Measurements from ENCODE around the gene ILDR1. TPM values are rescaled to one million over a fixed set of nuclear protein-coding genes. Genes with fewer than 3 reads are reported as not detected.

The ILDR1 gene
- total and polyA plus RNA-seq, 4 donors, result 0.28 TPM; not detected in 3

DNA sequence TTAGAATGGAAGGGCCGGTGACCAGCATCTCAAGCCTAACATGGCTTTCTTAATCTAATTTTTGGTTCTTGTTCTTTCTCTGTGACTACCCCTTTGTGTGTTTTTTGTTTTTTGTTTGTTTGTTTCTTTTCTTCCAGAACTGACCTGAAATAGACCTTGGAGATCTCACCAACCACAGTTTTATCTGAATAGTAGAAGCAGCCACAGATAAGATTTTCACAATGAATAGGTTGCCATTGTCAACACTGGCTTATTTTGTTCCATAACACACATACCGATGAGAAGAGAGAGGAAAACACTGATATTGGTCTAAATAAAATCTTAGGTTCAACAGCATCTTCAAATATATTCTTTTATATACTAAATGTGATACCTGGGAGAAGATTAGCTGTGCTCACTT is 11.5 kb downstream of the ILDR1 start:
- no peak overlapping the region for H3K27ac ChIP-seq (ENCODE audit: low read depth in 1 of 2, low read length in 2 of 2)
- 54 to 57% methylated on average over 2 of the region's 2 CpGs for WGBS, 2 donors
- no peak for ATAC-seq (ENCODE audit: low FRiP score)
- no peaks in the 10 kb centered on the region for H3K9me3 ChIP-seq (ENCODE audit: control insufficient read depth, low read length)
- H3K4me3 ChIP-seq (ENCODE audit: low read length in 2 of 2), result no peak overlapping the region
- H3K27me3 ChIP-seq (ENCODE audit: control insufficient read depth in 1 of 2, insufficient read depth in 2 of 2, low read length in 1 of 2), result no peaks in the 10 kb centered on the region
- DNase-seq, result no peak
- H3K36me3 ChIP-seq (ENCODE audit: control insufficient read depth in 1 of 2, insufficient read depth in 2 of 2, low read length in 1 of 2), result no peaks in the 10 kb centered on the region
- intact Hi-C loops (cut with DNase I), result no loop called here
- H3K4me1 ChIP-seq (ENCODE audit: control insufficient read depth in 1 of 2, insufficient read depth in 2 of 2, low read length in 2 of 2), result no peaks in the 10 kb centered on the region

DNA sequence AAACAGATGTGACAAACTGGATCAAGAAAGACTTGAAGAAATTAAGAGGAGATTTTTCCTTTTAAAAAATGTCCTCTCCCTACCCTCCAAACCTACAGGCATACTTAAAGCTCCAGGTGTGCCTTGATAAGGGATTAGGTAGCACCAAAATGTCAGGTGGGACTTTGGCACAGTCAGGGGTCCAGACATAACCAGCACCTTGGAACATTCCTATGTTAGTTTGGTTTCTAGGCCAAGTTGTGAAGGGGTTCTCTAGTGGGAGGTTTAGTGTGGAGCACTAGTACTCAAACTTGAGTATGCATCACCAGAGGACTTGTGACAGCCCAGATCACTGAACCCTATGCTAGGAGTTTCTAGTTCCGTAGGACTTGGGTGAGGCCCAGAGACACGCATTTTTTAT is 13.9 kb downstream of the ILDR1 start:
- no peak overlapping the region for H3K4me3 ChIP-seq (ENCODE audit: low read length in 2 of 2)
- 78 to 82% methylated on average over 2 of the region's 2 CpGs for WGBS, 2 donors
- ATAC-seq (ENCODE audit: low FRiP score), result no peak
- no peaks in the 10 kb centered on the region for H3K27me3 ChIP-seq (ENCODE audit: control insufficient read depth in 1 of 2, insufficient read depth in 2 of 2, low read length in 1 of 2)
- H3K36me3 ChIP-seq (ENCODE audit: control insufficient read depth in 1 of 2, insufficient read depth in 2 of 2, low read length in 1 of 2), result no peaks in the 10 kb centered on the region
- intact Hi-C loops (cut with DNase I), result no loop called here
- no peak overlapping the region for H3K27ac ChIP-seq (ENCODE audit: low read depth in 1 of 2, low read length in 2 of 2)
- DNase-seq, result no peak
- H3K4me1 ChIP-seq (ENCODE audit: control insufficient read depth in 1 of 2, insufficient read depth in 2 of 2, low read length in 2 of 2), result no peaks in the 10 kb centered on the region
- H3K9me3 ChIP-seq (ENCODE audit: control insufficient read depth, low read length), result no peaks in the 10 kb centered on the region

DNA sequence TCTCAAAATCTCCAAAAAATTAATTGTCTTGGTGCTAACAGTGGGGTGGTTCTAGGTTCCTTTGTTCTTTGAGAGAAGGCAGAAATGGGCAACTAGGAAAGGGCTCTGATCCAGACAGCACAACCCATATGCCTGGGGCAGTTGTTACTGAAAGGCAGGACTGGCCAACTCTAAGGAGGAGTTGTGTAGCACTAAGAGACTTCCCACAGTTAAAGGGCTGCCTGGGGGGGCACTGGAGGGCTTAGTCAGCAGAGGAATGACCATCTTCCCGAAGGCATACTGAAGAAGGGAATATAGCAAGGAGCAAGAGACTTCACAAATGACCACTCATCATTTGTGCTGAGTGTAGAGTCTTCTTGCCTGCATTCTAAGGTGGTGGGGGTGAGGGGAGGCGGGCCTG is 15.8 kb downstream of the ILDR1 start:
- Histone ChIP-seq H3K27me3 (ENCODE audit: control insufficient read depth in 1 of 2, insufficient read depth in 2 of 2, low read length in 1 of 2) (no peaks in the 10 kb centered on the region), H3K4me3 (ENCODE audit: low read length in 2 of 2) (no peak overlapping the region), H3K9me3 (ENCODE audit: control insufficient read depth, low read length) (no peaks in the 10 kb centered on the region), H3K27ac (ENCODE audit: low read depth in 1 of 2, low read length in 2 of 2) (no peak overlapping the region), H3K36me3 (ENCODE audit: control insufficient read depth in 1 of 2, insufficient read depth in 2 of 2, low read length in 1 of 2) (no peaks in the 10 kb centered on the region), H3K4me1 (ENCODE audit: control insufficient read depth in 1 of 2, insufficient read depth in 2 of 2, low read length in 2 of 2) (no peaks in the 10 kb centered on the region)
- intact Hi-C loops (cut with DNase I), result no loop called here
- ATAC-seq (ENCODE audit: low FRiP score) (no peak), DNase-seq (no peak)
- 79 to 89% methylated on average over 2 of the region's 2 CpGs for WGBS, 2 donors

DNA sequence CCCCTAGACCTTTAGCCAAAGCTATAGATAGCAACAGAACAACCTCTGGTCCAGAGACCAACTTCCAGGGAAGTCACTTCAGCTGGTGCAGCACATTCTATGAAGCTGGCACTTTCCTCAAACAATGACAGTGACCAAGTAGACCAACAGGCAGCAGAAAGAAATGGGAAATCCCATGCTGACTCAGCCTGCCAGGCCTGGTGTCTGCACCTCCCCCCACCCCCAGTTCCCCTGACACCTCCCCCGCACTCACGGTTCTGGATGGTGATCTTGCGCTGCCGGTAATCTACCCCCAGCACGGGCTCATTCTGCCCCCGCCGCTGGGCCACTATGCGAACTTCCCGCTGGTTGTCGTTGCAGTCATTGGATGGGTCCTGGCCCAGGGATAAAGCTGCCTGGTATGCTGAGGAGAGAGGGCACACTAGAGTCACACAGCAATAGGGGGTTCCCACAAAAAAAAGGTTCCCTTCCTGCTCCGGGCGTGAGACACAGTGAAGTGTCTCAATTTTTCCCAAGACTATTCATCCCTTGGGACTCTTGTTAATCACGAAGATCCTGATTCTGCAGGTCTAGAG is 17.0 kb downstream of the ILDR1 start:
- ATAC-seq (ENCODE audit: low FRiP score) (no peak), DNase-seq (no peak)
- no peaks in the 10 kb centered on the region for H3K36me3 ChIP-seq (ENCODE audit: control insufficient read depth in 1 of 2, insufficient read depth in 2 of 2, low read length in 1 of 2)
- H3K27me3 ChIP-seq (ENCODE audit: control insufficient read depth in 1 of 2, insufficient read depth in 2 of 2, low read length in 1 of 2), result no peaks in the 10 kb centered on the region
- H3K4me3 ChIP-seq (ENCODE audit: low read length in 2 of 2), result no peak overlapping the region
- no peaks in the 10 kb centered on the region for H3K9me3 ChIP-seq (ENCODE audit: control insufficient read depth, low read length)
- H3K27ac ChIP-seq (ENCODE audit: low read depth in 1 of 2, low read length in 2 of 2), result no peak overlapping the region
- no peaks in the 10 kb centered on the region for H3K4me1 ChIP-seq (ENCODE audit: control insufficient read depth in 1 of 2, insufficient read depth in 2 of 2, low read length in 2 of 2)
- intact Hi-C loops (cut with DNase I), result no loop called here
- WGBS, 2 donors, result 81 to 85% methylated on average over 13 of the region's 13 CpGs

DNA sequence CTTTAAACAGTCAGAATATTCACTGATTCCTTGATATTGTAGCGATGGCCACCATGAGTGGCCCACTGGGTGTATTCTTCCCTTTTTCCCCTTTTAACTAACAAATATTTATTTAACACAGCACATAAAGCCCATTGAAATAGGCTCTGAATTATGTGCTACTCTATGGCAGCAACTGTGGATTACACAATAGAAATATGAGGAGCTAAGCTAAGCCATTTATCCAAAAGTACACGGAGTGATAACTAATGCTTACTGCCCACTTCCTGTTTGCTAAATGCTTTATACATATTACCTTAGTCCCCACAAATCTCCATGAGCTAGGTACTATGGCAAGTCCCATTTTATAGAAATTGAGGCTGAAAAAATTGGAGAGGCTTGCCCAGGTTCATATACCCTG is 17.9 kb downstream of the ILDR1 start:
- H3K4me3 ChIP-seq (ENCODE audit: low read length in 2 of 2), result no peak overlapping the region
- intact Hi-C loops (cut with DNase I), result no loop called here
- H3K36me3 ChIP-seq (ENCODE audit: control insufficient read depth in 1 of 2, insufficient read depth in 2 of 2, low read length in 1 of 2), result no peaks in the 10 kb centered on the region
- H3K27ac ChIP-seq (ENCODE audit: low read depth in 1 of 2, low read length in 2 of 2), result no peak overlapping the region
- no peaks in the 10 kb centered on the region for H3K9me3 ChIP-seq (ENCODE audit: control insufficient read depth, low read length)
- WGBS, 2 donors, result 75 to 76% methylated on average over 2 of the region's 2 CpGs
- no peaks in the 10 kb centered on the region for H3K4me1 ChIP-seq (ENCODE audit: control insufficient read depth in 1 of 2, insufficient read depth in 2 of 2, low read length in 2 of 2)
- DNase-seq (no peak), ATAC-seq (ENCODE audit: low FRiP score) (no peak)
- H3K27me3 ChIP-seq (ENCODE audit: control insufficient read depth in 1 of 2, insufficient read depth in 2 of 2, low read length in 1 of 2), result no peaks in the 10 kb centered on the region

DNA sequence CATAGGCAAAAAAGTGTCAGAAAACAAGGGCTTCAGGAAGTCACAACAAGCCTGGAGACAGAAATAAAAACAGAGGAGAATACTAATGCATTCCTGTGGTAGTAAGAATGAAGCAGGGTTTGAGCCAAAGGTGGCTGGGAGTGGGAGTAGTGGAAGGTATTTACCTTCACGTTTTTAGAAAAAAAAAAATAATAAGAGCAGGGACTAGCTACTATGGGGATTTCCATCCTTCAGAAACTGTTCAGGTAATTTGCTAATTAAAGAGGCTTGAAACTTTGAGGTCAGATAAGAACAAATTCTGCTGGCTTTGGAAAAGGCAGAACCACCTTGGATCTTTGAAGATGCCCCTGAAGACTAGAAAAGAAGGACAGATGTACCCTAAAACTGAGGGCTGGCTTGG is 18.4 kb downstream of the ILDR1 start:
- no peaks in the 10 kb centered on the region for H3K4me1 ChIP-seq (ENCODE audit: control insufficient read depth in 1 of 2, insufficient read depth in 2 of 2, low read length in 2 of 2)
- no peak for ATAC-seq (ENCODE audit: low FRiP score)
- intact Hi-C loops (cut with DNase I), result no loop called here
- no peaks in the 10 kb centered on the region for H3K27me3 ChIP-seq (ENCODE audit: control insufficient read depth in 1 of 2, insufficient read depth in 2 of 2, low read length in 1 of 2)
- H3K4me3 ChIP-seq (ENCODE audit: low read length in 2 of 2), result no peak overlapping the region
- H3K9me3 ChIP-seq (ENCODE audit: control insufficient read depth, low read length), result no peaks in the 10 kb centered on the region
- no peaks in the 10 kb centered on the region for H3K36me3 ChIP-seq (ENCODE audit: control insufficient read depth in 1 of 2, insufficient read depth in 2 of 2, low read length in 1 of 2)
- 9 to 21% methylated on average over 1 of the region's 1 CpG for WGBS, 2 donors
- no peak overlapping the region for H3K27ac ChIP-seq (ENCODE audit: low read depth in 1 of 2, low read length in 2 of 2)
- no peak for DNase-seq

DNA sequence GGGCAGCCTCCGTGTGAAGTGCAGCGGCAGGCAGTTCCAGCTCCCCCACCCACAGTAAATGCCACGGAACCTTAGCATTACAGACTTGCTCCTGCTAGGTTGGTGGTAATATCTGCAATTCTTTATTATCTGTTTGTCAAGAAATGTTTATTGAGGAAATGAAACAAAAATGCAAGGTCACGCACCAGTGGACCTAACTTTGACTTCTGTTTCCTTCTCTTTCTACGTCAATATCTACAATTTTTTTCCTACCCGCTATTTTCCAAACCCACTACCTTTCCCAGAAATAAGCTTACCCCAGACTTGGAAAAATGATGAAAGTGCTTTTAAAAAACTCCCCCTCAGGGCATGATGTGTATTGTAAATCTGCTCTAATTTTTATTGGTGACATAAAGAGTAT is 18.9 kb downstream of the ILDR1 start:
- WGBS, 2 donors, result 58 to 63% methylated on average over 6 of the region's 6 CpGs
- Histone ChIP-seq H3K27me3 (ENCODE audit: control insufficient read depth in 1 of 2, insufficient read depth in 2 of 2, low read length in 1 of 2) (no peaks in the 10 kb centered on the region), H3K9me3 (ENCODE audit: control insufficient read depth, low read length) (no peaks in the 10 kb centered on the region), H3K36me3 (ENCODE audit: control insufficient read depth in 1 of 2, insufficient read depth in 2 of 2, low read length in 1 of 2) (no peaks in the 10 kb centered on the region), H3K4me3 (ENCODE audit: low read length in 2 of 2) (no peak overlapping the region), H3K27ac (ENCODE audit: low read depth in 1 of 2, low read length in 2 of 2) (no peak overlapping the region), H3K4me1 (ENCODE audit: control insufficient read depth in 1 of 2, insufficient read depth in 2 of 2, low read length in 2 of 2) (no peaks in the 10 kb centered on the region)
- no peak for ATAC-seq (ENCODE audit: low FRiP score)
- intact Hi-C loops (cut with DNase I), result no loop called here
- DNase-seq, result no peak

DNA sequence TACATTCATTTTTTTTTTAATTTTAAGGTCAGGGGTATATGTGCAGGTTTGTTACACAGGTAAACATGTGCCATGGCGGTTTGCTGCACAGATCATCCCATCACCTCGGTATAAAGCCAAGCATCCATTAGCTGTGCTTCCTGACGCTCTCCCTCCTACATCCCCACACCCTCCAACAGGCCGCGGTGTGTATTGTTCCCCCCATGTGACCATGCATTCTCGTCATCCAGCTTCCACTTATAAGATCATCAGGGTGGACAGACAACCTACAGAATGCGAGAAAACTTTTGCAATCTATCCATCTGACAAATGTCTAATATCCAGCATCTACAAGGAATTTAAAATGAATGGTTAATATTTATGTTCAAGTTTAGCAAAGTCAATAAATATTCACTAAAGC is 19.4 kb downstream of the ILDR1 start:
- 81 to 90% methylated on average over 7 of the region's 7 CpGs for WGBS, 2 donors
- Histone ChIP-seq H3K4me3 (ENCODE audit: low read length in 2 of 2) (no peak overlapping the region), H3K27ac (ENCODE audit: low read depth in 1 of 2, low read length in 2 of 2) (no peak overlapping the region), H3K4me1 (ENCODE audit: control insufficient read depth in 1 of 2, insufficient read depth in 2 of 2, low read length in 2 of 2) (no peaks in the 10 kb centered on the region), H3K36me3 (ENCODE audit: control insufficient read depth in 1 of 2, insufficient read depth in 2 of 2, low read length in 1 of 2) (no peaks in the 10 kb centered on the region), H3K9me3 (ENCODE audit: control insufficient read depth, low read length) (no peaks in the 10 kb centered on the region), H3K27me3 (ENCODE audit: control insufficient read depth in 1 of 2, insufficient read depth in 2 of 2, low read length in 1 of 2) (no peaks in the 10 kb centered on the region)
- DNase-seq (no peak), ATAC-seq (ENCODE audit: low FRiP score) (no peak)
- intact Hi-C loops (cut with DNase I), result no loop called here

DNA sequence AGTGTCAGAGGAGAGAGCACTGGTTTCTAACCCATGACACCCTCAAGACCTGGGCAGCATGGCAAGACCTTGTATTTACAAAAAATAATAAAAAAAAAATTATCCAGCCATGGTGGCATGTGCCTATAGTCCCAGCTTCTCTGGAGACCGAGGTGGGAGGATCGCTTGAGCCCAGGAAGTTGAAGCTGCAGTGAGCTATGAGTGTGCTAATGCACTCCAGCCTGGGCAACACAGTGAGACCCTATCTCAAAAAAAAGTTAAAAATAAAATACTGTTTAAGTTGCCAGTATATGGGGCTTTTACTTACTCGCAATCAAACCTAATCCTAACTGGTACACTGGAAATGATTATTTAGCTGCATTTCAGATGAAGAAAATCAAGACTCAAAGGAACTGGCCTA is 20.2 kb downstream of the ILDR1 start:
- H3K9me3 ChIP-seq (ENCODE audit: control insufficient read depth, low read length), result no peaks in the 10 kb centered on the region
- intact Hi-C loops (cut with DNase I), result no loop called here
- DNase-seq, result no peak
- H3K27me3 ChIP-seq (ENCODE audit: control insufficient read depth in 1 of 2, insufficient read depth in 2 of 2, low read length in 1 of 2), result no peaks in the 10 kb centered on the region
- no peaks in the 10 kb centered on the region for H3K4me1 ChIP-seq (ENCODE audit: control insufficient read depth in 1 of 2, insufficient read depth in 2 of 2, low read length in 2 of 2)
- no peak overlapping the region for H3K4me3 ChIP-seq (ENCODE audit: low read length in 2 of 2)
- no peak overlapping the region for H3K27ac ChIP-seq (ENCODE audit: low read depth in 1 of 2, low read length in 2 of 2)
- ATAC-seq (ENCODE audit: low FRiP score), result no peak
- H3K36me3 ChIP-seq (ENCODE audit: control insufficient read depth in 1 of 2, insufficient read depth in 2 of 2, low read length in 1 of 2), result no peaks in the 10 kb centered on the region
- 89 to 98% methylated on average over 3 of the region's 3 CpGs for WGBS, 2 donors

Data from aorta (tissue), 5 donors.